ENCODE data around the gene ANO10. TPM values are rescaled to one million over a fixed set of nuclear protein-coding genes. Genes with fewer than 3 reads are reported as not detected.

Gene ANO10
- total RNA-seq, 2 donors from 2014 or later = 6.8 to 7.9 TPM

DNA sequence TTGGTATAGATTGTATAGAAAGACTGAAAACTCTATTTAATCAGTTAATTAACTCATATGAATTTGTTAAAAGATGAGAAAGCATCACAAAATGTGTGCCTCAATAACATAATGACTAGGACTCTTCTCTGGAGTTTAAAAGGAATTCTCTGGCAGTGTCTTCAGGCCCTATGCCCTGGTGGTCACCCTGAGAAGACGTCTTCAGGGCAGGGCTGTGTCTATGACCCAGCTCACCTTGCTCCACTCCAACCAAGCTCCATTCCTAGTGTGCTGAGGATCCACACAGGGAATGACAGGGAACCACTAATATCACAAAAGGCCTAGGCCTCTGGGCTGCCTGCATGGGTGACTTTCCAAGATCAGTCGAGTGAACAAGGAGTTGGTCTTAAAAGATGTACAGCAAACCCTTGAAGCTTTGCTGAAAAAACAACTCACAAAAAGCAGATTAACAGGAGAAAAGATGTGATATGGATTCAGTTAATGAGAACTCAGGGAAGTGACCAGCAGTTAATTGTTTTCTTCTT is 178.9 kb downstream of the ANO10 start:
- no peak for DNase-seq (ENCODE audit: low spot score in 2 of 2)
- H3K9me3 Mint-ChIP-seq = peaks cover 6% of the 10 kb centered on the region in 2 donors
- H3K27ac Mint-ChIP-seq = no peak overlapping the region
- ATAC-seq = no peak
- H3K36me3 Mint-ChIP-seq = peaks cover 7 to 9% of the 10 kb centered on the region in 2 donors

DNA sequence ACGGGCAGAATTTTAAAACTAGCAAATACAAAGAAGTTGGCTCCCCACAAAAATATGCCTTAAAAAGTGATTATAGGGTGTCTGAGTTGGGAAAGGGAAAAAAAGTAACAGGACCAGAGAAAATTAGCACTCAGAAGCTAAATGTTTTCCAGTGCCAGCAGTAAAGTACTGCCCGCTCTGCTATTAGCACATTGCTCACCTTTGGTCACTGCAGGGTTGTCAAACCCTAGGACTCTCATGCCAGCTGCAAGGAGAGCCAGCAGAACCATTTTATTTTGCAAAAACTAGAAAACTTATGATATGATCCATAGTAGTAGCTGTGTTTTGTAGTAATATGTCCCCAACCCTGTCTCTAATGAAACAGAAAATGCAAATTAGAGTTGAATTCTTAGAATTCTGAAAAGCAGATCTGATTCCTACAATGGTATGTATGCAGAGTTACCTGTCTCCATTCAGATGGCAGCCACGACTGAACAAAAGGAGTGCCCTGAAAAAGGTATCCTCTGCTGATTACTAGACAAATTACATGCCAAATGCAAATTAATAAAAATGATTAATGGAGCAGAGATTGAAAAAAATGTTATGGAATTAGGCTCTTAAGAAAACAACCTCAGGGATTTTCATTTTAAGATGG is 185.2 kb downstream of the ANO10 start:
- DNase-seq (ENCODE audit: low spot score in 2 of 2) (no peak), ATAC-seq (no peak)
- Mint-ChIP-seq H3K27ac (no peak overlapping the region), H3K36me3 (peaks cover 7 to 20% of the 10 kb centered on the region in 2 donors), H3K9me3 (peaks cover 6 to 11% of the 10 kb centered on the region in 2 donors)

DNA sequence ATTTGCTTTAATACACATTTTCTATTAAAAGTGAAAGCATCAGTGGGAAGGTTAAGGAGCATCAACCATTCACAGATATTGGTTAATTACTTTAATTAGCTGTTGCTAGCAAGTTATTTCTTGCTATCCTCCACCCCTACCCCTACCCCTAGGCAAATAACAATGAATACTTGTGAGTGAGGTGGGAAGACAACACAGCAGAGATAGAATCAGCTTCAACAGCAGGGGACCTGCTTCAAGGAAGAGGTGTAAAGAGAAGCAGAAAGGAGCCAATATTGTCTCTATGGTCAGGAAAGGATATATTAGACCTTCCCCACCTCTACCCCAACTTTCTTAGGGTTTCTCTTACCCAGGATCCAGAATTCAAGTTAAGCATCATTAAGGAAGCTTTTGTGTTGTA is 186.1 kb downstream of the ANO10 start:
- no peak overlapping the region for H3K27ac Mint-ChIP-seq
- peaks cover 6 to 11% of the 10 kb centered on the region in 2 donors for H3K9me3 Mint-ChIP-seq
- H3K36me3 Mint-ChIP-seq = peaks cover 7 to 25% of the 10 kb centered on the region in 2 donors
- ATAC-seq (no peak), DNase-seq (ENCODE audit: low spot score in 2 of 2) (no peak)

DNA sequence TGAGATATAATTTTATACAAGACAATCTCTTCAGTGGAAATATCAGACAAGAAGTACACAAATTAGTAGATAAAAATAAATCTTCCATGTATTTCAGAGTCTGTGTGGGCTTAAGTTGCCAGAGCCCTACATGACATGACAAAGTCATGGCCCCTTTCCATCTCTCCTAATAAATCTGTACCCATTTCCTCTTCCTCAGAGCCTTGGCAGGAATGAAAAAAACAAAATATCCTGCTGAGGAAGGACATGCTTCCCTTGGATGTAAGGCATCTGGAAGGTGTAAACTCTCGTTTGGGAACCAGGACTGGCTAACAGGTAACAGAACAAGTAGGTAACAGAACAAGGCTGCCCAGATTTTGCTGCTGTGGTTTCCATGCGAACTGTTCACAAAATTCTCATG is 187.4 kb downstream of the ANO10 start:
- ATAC-seq (no peak), DNase-seq (ENCODE audit: low spot score in 2 of 2) (no peak)
- H3K36me3 Mint-ChIP-seq = peaks cover 7 to 25% of the 10 kb centered on the region in 2 donors
- H3K9me3 Mint-ChIP-seq = peaks cover 6 to 11% of the 10 kb centered on the region in 2 donors
- no peak overlapping the region for H3K27ac Mint-ChIP-seq

DNA sequence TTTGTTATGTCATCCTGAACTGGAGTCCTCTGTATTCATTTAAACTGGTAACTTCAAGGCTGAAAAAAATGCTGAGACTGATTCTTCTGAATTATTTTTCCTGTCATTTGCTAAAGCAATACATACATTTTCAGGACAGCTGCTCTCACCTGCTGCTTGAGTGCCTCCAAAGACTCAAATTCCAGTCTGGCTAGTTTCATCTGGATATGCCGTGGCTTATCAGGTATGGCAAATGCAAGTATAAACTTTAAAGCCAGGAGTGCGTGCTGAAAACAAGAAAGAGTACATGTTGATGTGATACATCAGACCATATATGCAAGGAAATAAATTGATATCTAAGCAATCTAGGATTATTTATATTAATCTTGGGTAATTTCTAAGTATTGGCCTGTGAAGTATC is 189.3 kb downstream of the ANO10 start:
- no peak for DNase-seq (ENCODE audit: low spot score in 2 of 2)
- H3K36me3 Mint-ChIP-seq = peaks cover 0 to 11% of the 10 kb centered on the region in 2 donors
- no peak overlapping the region for H3K27ac Mint-ChIP-seq
- H3K9me3 Mint-ChIP-seq = peaks cover 0 to under 1% of the 10 kb centered on the region in 2 donors
- no peak for ATAC-seq

DNA sequence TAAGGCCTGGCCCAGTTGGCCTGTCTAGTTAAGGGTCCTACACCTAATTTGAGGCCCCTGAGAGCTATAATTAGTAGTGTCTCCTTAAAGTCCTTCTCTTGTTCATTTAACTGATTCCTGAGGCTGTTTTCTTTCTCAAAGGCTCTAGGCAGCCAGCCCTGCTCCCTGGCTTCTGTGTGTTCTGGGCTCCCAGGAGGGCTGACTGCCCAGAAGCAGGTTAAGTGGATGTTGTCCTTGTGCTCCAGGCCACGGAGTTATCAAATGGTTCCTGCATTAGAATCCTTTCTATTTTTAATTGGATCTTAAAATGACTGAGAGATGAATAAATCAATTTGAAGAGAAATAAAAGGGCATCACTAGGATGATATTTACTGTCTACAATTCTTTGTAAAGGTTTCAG is 195.4 kb downstream of the ANO10 start:
- Mint-ChIP-seq H3K36me3 (peaks cover 2 to 10% of the 10 kb centered on the region in 2 donors), H3K27ac (no peak overlapping the region), H3K9me3 (peaks cover 0 to 6% of the 10 kb centered on the region in 2 donors)
- DNase-seq (ENCODE audit: low spot score in 2 of 2) (no peak), ATAC-seq (no peak)

DNA sequence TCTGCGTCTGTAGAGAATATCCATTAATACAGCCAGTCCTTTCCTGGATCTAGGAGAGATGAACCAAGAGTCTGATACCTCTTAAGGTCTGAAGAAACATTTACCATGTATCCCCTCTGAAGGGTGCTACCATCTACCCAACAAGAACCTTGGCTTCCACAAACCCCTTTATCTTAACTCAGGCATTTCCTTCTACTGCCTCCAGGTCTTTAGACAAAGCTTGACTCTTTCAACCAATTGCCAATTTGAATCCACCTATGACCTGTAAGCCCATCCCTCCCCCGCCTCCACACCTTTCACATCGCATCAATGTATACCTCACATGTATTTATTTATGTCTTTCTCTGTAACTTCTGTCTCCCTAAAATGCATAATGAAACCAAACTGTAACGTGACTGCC is 196.0 kb downstream of the ANO10 start:
- DNase-seq (ENCODE audit: low spot score in 2 of 2) (no peak), ATAC-seq (no peak)
- H3K27ac Mint-ChIP-seq = no peak overlapping the region
- H3K9me3 Mint-ChIP-seq = peaks cover 0 to 6% of the 10 kb centered on the region in 2 donors
- peaks cover 0 to 10% of the 10 kb centered on the region in 2 donors for H3K36me3 Mint-ChIP-seq

DNA sequence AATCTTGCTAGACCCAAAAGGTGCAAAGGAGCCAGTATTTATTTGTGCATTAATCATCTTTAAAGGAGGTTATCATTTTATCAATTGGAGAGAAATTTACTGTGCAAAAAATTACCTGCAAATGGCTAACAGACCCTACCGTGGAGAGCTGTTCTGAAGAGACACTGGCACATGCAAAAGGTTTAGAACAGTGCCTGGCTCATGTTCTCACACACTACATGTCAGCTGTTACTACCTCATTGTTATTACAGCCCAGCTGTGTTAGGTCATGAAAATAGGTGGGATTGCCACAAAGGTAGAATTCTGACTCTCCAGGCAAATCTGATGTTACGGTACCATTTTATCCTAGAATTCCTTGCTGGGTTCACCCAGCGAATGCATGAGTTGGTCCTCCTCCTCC is 198.2 kb downstream of the ANO10 start:
- no peak for ATAC-seq
- H3K9me3 Mint-ChIP-seq = peaks cover 0 to 6% of the 10 kb centered on the region in 2 donors
- H3K36me3 Mint-ChIP-seq = peaks cover 0 to 10% of the 10 kb centered on the region in 2 donors

DNA sequence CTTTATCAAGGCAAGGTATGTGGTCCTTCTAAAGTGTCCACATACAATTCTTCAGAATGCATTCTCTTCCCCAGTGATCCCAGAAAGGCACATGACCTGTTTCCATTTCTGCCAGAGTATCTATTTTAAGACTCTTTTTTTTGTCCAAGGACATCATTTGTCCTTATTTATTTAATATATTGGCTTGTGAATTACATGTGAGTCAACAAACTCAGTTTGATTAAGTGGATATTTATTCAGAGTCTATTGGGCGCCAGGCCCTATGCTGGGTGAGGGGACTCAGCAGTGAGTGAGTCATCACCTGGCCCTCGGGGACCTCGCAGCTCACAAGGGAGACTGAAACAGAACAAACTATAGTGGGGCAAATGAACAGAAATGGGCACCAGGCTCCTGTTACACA is 198.7 kb downstream of the ANO10 start:
- DNase-seq (ENCODE audit: low spot score in 2 of 2) (no peak), ATAC-seq (no peak)

More for the DNA sequence above, 198.2 kb downstream of the ANO10 start:
- no peak for DNase-seq (ENCODE audit: low spot score in 2 of 2)
- H3K27ac Mint-ChIP-seq = no peak overlapping the region

DNA sequence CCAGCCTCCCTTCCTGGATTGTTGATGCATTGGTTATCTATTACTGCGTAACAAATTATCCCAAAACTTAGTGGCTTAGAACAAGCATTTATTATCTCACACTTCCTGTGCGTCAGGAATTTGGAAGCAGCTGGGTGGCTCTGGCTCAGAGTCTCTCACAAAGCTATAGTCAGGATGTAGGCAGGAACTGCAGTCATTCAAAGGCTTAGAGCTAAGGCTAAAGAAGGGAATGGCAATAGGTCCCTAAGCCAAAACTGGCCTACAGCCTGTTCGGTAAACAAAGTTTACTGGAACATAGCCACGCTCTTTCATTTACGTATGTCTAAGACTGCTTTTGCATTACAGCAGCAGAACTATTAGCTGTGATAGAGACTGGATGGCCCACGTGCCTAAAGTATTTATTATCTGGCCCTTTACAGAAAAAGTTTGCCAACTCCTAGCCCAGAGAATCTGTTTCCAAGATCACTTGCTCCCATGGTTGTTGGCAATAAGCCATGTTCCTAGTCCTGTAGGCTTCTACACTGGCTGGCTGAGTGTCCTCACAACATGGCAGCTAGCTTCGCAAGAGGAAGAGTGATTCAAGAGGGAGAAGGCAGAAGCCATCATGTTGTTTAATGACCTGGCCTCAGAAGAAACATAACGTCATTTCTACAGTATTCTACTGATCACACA is 203.1 kb downstream of the ANO10 start:
- ATAC-seq = no peak
- DNase-seq (ENCODE audit: low spot score in 2 of 2) = no peak
- no peaks in the 10 kb centered on the region for H3K36me3 Mint-ChIP-seq
- no peak overlapping the region for H3K27ac Mint-ChIP-seq
- peaks cover 0 to 5% of the 10 kb centered on the region in 2 donors for H3K9me3 Mint-ChIP-seq

More for the DNA sequence above, 198.7 kb downstream of the ANO10 start:
- Mint-ChIP-seq H3K36me3 (peaks cover 0 to 10% of the 10 kb centered on the region in 2 donors), H3K9me3 (peaks cover 0 to 6% of the 10 kb centered on the region in 2 donors), H3K27ac (no peak overlapping the region)

DNA sequence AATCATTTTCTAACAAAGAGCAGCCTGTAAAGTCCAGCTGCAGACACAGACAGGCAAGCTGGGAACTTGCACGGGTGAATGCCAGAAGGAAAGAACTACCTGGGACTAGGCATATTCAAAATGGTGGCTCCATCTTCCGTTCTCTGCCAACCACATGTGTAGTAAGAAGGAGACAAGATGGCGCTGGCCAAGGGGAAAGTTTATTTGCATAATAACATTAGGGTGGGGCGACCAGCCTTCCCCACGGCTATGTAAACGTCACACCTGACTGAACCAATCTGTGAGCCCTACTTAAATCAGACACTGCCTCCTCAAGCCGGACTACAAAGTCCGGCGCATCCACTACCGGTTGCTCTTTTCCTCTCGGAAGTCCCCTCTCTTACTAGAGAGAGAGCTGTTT is 204.7 kb downstream of the ANO10 start:
- no peak for DNase-seq (ENCODE audit: low spot score in 2 of 2)
- Mint-ChIP-seq H3K36me3 (no peaks in the 10 kb centered on the region), H3K27ac (no peak overlapping the region), H3K9me3 (peaks cover 0 to 5% of the 10 kb centered on the region in 2 donors)
- ATAC-seq = no peak

DNA sequence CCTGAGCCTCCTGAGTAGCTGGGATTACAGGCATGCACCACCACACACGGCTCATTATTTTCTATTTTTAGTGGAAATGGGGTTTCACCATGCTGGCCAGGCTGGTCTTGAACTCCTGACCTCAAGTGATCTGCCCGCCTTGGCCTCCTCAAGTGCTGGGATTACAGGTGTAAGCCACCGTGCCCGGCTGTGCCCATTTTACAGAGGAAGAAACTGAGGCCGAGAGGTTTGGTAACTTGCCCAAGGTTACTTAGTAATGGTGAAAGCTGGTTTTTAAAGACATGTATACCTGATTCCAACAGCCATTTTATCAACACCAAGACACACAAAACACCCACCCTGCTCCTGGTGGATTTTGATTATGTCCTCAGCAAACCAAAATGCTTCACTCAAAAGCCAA is 206.7 kb downstream of the ANO10 start:
- Mint-ChIP-seq H3K36me3 (no peaks in the 10 kb centered on the region), H3K9me3 (peaks cover 0 to 5% of the 10 kb centered on the region in 2 donors), H3K27ac (no peak overlapping the region)
- DNase-seq (ENCODE audit: low spot score in 2 of 2) = no peak
- ATAC-seq = no peak

DNA sequence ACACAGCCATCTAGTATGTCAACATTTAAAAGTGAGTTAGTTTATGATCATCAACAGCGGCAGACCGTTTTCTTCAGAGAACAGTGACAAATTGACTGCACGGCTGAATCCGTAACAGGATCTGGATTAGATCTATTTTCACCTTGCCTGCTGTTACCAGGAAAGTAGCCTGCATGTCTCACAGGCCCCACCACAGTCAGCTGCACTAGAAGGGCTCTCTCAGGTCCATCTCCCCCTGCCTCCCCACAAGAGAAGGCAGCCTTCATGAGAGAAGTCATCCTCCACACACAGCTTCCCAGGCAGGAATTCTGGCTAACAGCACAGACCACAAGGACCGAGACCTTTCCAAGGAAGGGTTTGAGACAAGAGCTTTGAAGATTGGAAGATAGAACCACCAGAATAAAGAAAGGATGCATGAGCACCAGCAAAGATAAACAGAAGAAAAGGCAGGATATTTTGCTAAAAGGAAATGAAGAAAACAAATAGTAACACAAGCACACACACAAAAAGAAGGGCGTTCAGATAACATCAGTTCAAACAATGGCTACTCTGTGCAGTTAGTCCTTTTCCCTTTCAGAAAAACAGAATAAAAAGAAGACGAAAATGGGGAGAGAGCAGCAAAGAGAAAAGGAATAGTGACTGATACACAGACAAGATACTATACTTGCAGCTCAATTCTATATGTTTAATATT is 208.0 kb downstream of the ANO10 start:
- ATAC-seq (no peak), DNase-seq (ENCODE audit: low spot score in 2 of 2) (no peak)
- no peaks in the 10 kb centered on the region for H3K36me3 Mint-ChIP-seq
- H3K27ac Mint-ChIP-seq = no peak overlapping the region
- H3K9me3 Mint-ChIP-seq = peaks cover 0 to 5% of the 10 kb centered on the region in 2 donors

DNA sequence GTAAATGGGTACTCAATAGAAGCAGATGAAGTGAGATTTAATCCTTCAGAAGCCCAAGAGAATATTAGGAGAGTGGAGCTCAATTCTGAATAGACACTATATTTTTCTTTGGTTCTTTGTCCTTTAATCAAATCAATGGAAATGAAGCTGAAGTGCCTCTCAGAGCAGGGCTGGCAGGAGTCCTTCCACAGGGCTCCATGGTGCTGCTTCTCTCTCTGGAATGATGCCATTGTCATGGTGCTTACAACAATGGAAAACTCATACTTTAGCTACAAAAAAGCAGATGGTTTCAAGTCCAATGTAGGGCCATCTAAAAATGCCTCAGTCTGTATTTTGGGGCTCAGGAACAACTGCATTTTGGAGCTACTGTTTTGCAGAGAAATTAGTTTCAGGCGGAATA is 210.4 kb downstream of the ANO10 start:
- DNase-seq (ENCODE audit: low spot score in 2 of 2) (no peak), ATAC-seq (no peak)
- H3K27ac Mint-ChIP-seq = no peak overlapping the region
- no peaks in the 10 kb centered on the region for H3K9me3 Mint-ChIP-seq
- no peaks in the 10 kb centered on the region for H3K36me3 Mint-ChIP-seq

DNA sequence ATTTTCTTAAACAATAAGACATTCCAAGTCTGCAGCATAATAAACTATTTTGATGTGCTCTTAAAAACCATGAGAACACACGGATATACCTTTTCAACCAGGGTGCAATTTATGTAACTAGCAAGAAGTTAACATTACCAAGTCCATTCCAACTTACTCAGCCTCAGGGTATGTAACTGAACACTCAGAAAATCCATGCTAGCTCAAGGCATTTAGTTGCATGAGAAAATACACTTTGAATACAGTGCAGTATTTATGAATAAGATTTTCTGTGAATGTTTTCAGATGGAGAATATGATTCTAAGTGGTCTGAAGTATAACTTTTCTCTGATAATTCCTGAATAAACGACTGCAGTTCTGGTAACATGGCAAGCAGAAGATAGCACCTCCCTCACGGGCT is 211.2 kb downstream of the ANO10 start:
- no peaks in the 10 kb centered on the region for H3K36me3 Mint-ChIP-seq
- no peak for ATAC-seq
- DNase-seq (ENCODE audit: low spot score in 2 of 2) = no peak
- no peak overlapping the region for H3K27ac Mint-ChIP-seq
- H3K9me3 Mint-ChIP-seq = no peaks in the 10 kb centered on the region

DNA sequence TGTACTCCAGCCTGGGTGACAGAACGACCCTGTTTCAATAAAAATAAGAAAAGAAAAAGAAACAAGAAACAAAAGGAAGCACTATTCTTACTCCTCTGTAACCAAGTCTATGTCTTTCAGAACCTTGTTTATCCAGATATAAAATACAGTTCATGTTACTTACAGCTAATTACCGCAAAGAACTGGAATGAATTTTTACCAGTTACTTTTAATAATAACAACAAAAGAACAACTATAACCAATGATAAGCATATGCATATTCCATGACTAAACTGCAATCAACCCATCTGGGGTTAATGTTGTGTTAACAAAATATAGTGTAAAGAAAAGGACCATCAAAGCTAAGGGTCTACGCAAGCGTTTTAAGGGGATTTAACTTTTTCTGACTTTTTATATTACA is 212.3 kb downstream of the ANO10 start:
- Mint-ChIP-seq H3K36me3 (no peaks in the 10 kb centered on the region), H3K9me3 (no peaks in the 10 kb centered on the region), H3K27ac (no peak overlapping the region)
- ATAC-seq (no peak), DNase-seq (ENCODE audit: low spot score in 2 of 2) (no peak)

DNA sequence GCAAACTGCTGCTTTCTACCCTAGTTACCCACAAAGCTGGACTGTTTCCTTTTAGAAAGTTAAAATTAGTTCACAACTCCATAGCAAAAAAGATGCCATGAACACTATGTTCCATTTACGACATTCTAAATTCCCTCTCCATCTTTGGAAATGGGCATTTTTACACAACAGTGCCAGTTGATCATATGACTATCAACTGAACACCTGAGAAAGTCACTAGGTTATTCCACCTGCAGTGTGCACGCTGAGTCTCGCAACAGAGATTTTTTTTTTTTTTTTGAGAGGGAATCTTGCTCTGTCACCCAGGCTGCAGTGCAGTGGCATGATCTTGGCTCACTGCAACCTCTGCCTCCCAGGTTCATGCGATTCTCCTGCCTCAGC is 215.2 kb downstream of the ANO10 start:
- no peak for ATAC-seq
- Mint-ChIP-seq H3K36me3 (no peaks in the 10 kb centered on the region), H3K27ac (no peak overlapping the region), H3K9me3 (no peaks in the 10 kb centered on the region)
- DNase-seq (ENCODE audit: low spot score in 2 of 2) = no peak

All from activated naive CD4-positive, alpha-beta T cell treated with anti-CD3 and anti-CD28 coated beads, Interleukin-2, amount 50 U/mL, for 72 hours (primary cell).